Trophoblast cell (in vitro differentiated cells and primary cell): ENCODE measurements around the gene HIP1R.

ENCODE experiments used
- DNase-seq, 2 donors: peaks; one replicate each; pipeline ENCODE4 v3.0.0-alpha.2; 2016
- H2AFZ ChIP-seq: 2 replicates; pipeline ENCODE4 v1.6.1; 2013; ENCODE audit warnings: low read length, moderate library complexity, mild to moderate bottlenecking; ENCODE audit not compliant: insufficient read depth, poor library complexity
- H2AK5ac ChIP-seq: 2 replicates; pipeline ENCODE4 v1.6.1; 2013; ENCODE audit warnings: mild to moderate bottlenecking, low read length
- H2BK120ac ChIP-seq: 2 replicates; pipeline ENCODE4 v1.6.1; 2013; ENCODE audit warnings: low read length, mild to moderate bottlenecking, moderate library complexity; ENCODE audit not compliant: insufficient read depth, poor library complexity
- H2BK12ac ChIP-seq: 2 replicates; pipeline ENCODE4 v1.6.1; 2013; ENCODE audit warnings: mild to moderate bottlenecking, low read length, moderate library complexity
- H2BK5ac ChIP-seq: 2 replicates; pipeline ENCODE4 v1.6.1; 2013; ENCODE audit warnings: low read length, low read depth, moderate library complexity, mild to moderate bottlenecking; ENCODE audit not compliant: poor library complexity
- H3K14ac ChIP-seq: 2 replicates; pipeline ENCODE4 v1.6.1; 2013; ENCODE audit warnings: mild to moderate bottlenecking, low read length
- H3K18ac ChIP-seq: 2 replicates; pipeline ENCODE4 v1.6.1; 2013; ENCODE audit warnings: mild to moderate bottlenecking, low read length
- H3K23ac ChIP-seq: 2 replicates; pipeline ENCODE4 v1.6.1; 2013; ENCODE audit warnings: low read length
- H3K27ac ChIP-seq: 2 replicates; pipeline ENCODE4 v1.5.1; 2013; ENCODE audit warnings: low read depth, mild to moderate bottlenecking, inconsistent platforms, low read length, moderate library complexity
- H3K27me3 ChIP-seq: 2 replicates; pipeline ENCODE4 v1.6.1; 2013; ENCODE audit warnings: inconsistent platforms, mild to moderate bottlenecking, low read length, moderate library complexity; ENCODE audit not compliant: insufficient read depth
- H3K36me3 ChIP-seq, 2 experiments: 1 replicate in 1 of 2; 2 replicates in 1 of 2; pipeline ENCODE4 v1.6.1; 2013; ENCODE audit warnings: low read length in 2 of 2, mild to moderate bottlenecking in 2 of 2, moderate library complexity in 1 of 2; ENCODE audit not compliant: insufficient read depth in 2 of 2, control insufficient read depth in 1 of 2
- H3K4ac ChIP-seq: 2 replicates; pipeline ENCODE4 v1.6.1; 2013; ENCODE audit warnings: low read depth, mild to moderate bottlenecking, low read length, moderate library complexity
- H3K4me1 ChIP-seq, 2 experiments: 1 replicate in 1 of 2; 2 replicates in 1 of 2; pipeline ENCODE4 v1.6.1; 2013; ENCODE audit warnings: low read length in 2 of 2, mild to moderate bottlenecking in 2 of 2, moderate library complexity in 1 of 2; ENCODE audit not compliant: insufficient read depth in 2 of 2, control insufficient read depth in 1 of 2
- H3K4me2 ChIP-seq: 2 replicates; pipeline ENCODE4 v1.6.1; 2013; ENCODE audit warnings: inconsistent platforms, mild to moderate bottlenecking, low read length, moderate library complexity
- H3K4me3 ChIP-seq: 2 replicates; pipeline ENCODE4 v1.5.1; 2013; ENCODE audit warnings: mild to moderate bottlenecking, low read depth, low read length, inconsistent platforms
- H3K79me1 ChIP-seq: one replicate; pipeline ENCODE4 v1.6.1; 2013; ENCODE audit warnings: low read length
- H3K79me2 ChIP-seq: 2 replicates; pipeline ENCODE4 v1.6.1; 2013; ENCODE audit warnings: low read length, mild to moderate bottlenecking; ENCODE audit not compliant: control insufficient read depth, insufficient read depth, poor library complexity
- H3K9ac ChIP-seq: 2 replicates; pipeline ENCODE4 v1.6.1; 2013; ENCODE audit warnings: mild to moderate bottlenecking, low read length
- H3K9me3 ChIP-seq: 2 replicates; pipeline ENCODE4 v1.6.1; 2013; ENCODE audit warnings: low read depth, mild to moderate bottlenecking, control low read depth, inconsistent platforms, low read length; ENCODE audit not compliant: insufficient read depth
- H4K12ac ChIP-seq: 2 replicates; pipeline ENCODE4 v1.6.1; 2013; ENCODE audit warnings: low read depth, mild to moderate bottlenecking, low read length, moderate library complexity
- H4K8ac ChIP-seq: 2 replicates; pipeline ENCODE4 v1.6.1; 2013; ENCODE audit warnings: low read depth, mild to moderate bottlenecking, low read length, moderate library complexity
- H4K91ac ChIP-seq: one replicate; pipeline ENCODE4 v1.6.1; 2013; ENCODE audit warnings: low read depth, mild to moderate bottlenecking, low read length, moderate library complexity
- WGBS: extraction: QIAGEN DNeasy Blood & Tissue Kit; methylation state at CpG from one replicate; pipeline ENCODE4 v1.1.7; 2013; ENCODE audit warnings: missing lambda C conversion rate; ENCODE audit not compliant: insufficient read length, insufficient coverage; ENCODE audit errors: extremely low coverage; 5-methylcytosine and 5-hydroxymethylcytosine counted together

The HIP1R gene

DNA sequence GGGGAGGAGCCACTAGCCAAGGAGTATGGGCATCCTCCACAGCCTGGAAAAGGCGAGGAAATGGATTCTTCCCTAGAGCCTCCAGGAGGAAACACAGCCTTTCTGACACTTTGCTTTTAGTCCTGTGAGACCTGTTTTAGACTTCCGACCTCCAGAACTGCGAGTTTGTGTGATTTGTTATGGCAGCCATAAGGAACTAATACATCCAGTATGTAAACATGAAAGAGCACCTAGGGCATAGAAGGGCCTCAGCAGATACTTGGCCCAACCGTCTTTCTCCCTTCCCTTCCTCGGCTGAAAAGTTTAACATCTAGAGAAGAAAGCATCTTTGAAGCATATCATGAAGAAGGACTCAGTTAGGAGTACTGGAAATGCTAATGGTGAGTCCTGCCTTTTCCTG lies 3.6 kb downstream of the HIP1R start:
- Histone ChIP-seq H3K4me2 (no peak overlapping the region), H3K23ac (no peak overlapping the region), H2AK5ac (no peak overlapping the region), H3K9me3 (no peaks in the 10 kb centered on the region), H3K79me1 (peaks cover 12% of the 10 kb centered on the region), H2AFZ (no peak overlapping the region), H3K36me3 (no peaks in the 10 kb centered on the region), H4K8ac (no peak overlapping the region), H2BK12ac (no peak overlapping the region), H3K18ac (no peak overlapping the region), H3K79me2 (peaks cover 2% of the 10 kb centered on the region), H3K4ac (no peak overlapping the region), H3K14ac (no peak overlapping the region), H2BK120ac (no peak overlapping the region), H4K12ac (no peak overlapping the region), H3K9ac (no peak overlapping the region), H2BK5ac (no peak overlapping the region), H3K27me3 (no peaks in the 10 kb centered on the region), H3K4me3 (no peak overlapping the region), H3K27ac (no peak overlapping the region), H3K4me1 (peaks cover 23 to 26% of the 10 kb centered on the region in 2 experiments), H4K91ac (no peak overlapping the region)
- WGBS, result no CpG with 5 or more reads among the region's 5 CpGs
- no peak for DNase-seq

DNA sequence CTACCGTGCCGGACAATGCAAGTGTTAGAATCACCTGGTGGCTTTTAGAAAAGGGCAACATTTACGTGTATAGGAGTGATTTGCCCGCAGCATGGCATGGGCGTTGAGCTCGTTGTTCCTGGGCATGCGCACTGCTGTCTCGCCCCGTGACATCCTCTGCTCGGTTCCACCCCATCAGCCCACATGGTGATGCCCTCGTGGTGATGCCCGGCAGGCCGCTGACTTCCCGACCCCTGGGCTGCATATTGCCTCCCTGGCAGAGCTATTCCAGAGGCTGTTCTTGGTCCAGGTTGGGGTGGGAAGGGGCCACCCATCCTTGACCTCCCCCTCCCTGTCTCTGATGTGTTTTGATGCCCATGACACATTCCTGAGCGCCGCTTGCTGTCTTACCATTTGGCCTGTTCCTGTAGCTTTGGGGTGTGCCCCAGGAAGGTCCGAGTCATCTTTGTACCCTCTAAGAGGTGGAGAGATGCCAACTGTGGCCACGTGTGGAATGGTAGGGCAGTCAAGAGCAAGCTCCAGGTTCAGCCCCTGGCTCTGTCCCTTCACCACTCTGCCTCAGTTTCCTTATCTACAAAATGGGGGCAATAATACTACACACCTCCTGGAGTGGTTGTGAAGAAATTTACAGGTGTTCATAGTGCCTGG lies 4.8 kb downstream of the HIP1R start:
- Histone ChIP-seq H4K12ac (no peak overlapping the region), H2BK12ac (no peak overlapping the region), H2AK5ac (no peak overlapping the region), H4K8ac (no peak overlapping the region), H3K36me3 (no peaks in the 10 kb centered on the region), H2BK5ac (no peak overlapping the region), H3K4me2 (no peak overlapping the region), H2BK120ac (no peak overlapping the region), H3K4me1 (peaks cover 23 to 28% of the 10 kb centered on the region in 2 experiments), H3K79me1 (peaks cover 13% of the 10 kb centered on the region), H3K9me3 (no peaks in the 10 kb centered on the region), H3K18ac (no peak overlapping the region), H3K27ac (no peak overlapping the region), H3K4ac (no peak overlapping the region), H3K9ac (no peak overlapping the region), H4K91ac (no peak overlapping the region), H3K79me2 (peaks cover 2% of the 10 kb centered on the region), H2AFZ (no peak overlapping the region), H3K23ac (no peak overlapping the region), H3K14ac (no peak overlapping the region), H3K4me3 (no peak overlapping the region), H3K27me3 (no peaks in the 10 kb centered on the region)
- no CpG with 5 or more reads among the region's 18 CpGs for WGBS
- no peak for DNase-seq

DNA sequence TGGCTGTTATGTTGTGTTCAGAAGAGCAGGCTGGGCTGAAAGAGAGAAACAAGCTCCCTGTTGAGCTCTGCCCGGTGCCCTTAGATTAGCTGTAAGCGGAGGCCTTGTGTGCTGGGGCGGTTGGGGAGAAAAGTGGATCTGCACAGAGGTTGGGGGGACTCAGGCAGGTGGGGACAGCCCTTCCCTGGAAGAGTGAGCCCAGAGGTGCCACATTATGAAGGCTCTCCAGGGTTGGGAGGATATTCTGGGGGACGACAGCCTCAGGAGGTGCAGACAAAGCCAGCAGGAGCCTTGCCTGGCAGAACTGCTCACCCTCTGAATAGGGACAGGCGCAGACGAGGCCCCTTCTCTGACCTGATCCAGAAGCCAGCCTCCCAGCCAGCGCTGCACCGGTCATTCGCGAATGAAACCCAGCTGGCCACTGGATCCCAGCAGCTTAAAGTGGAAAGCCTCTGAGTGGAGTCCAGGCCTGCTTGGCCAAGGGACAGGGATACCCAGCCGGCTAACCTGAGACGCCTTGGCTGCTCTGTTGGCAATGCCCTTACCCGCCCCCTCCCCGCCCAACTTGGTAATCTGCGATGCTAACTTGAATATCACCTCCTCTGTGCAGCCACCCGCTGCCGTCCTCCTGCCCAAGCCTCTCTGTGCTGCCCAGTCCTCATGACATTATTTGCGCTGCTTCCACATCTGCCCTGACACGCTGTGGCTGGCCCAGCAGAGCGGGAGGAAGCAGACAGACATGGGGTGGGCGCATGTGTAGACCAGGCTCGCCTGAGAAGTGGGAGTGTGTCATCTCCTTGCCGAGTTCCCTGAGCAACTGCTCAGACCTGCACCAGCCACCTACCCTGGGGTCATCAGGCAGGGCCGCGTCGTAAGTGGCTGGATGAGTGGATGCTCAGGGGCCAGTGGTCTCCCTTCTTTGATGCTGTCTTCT lies 5.6 kb downstream of the HIP1R start:
- Histone ChIP-seq H3K4me3 (no peak overlapping the region), H2BK5ac (no peak overlapping the region), H4K91ac (peak overlapping the region; percentile 30), H3K79me1 (peaks cover 11% of the 10 kb centered on the region), H4K8ac (peak overlapping the region; percentile 34), H3K9ac (no peak overlapping the region), H4K12ac (no peak overlapping the region), H2AK5ac (no peak overlapping the region), H3K4me2 (no peak overlapping the region), H3K23ac (no peak overlapping the region), H3K18ac (peak overlapping the region; percentile 44), H3K14ac (peak overlapping the region; percentile 21), H3K9me3 (no peaks in the 10 kb centered on the region), H3K4me1 (peaks cover 23 to 28% of the 10 kb centered on the region in 2 experiments), H2BK12ac (peak overlapping the region; percentile 1), H3K4ac (peak overlapping the region; percentile 19), H3K27me3 (no peaks in the 10 kb centered on the region), H2AFZ (no peak overlapping the region), H3K79me2 (no peaks in the 10 kb centered on the region), H3K36me3 (no peaks in the 10 kb centered on the region), H3K27ac (peak overlapping the region; percentile 46), H2BK120ac (peak overlapping the region; percentile 2)
- peak; percentile 59 to 60 for DNase-seq
- no CpG with 5 or more reads among the region's 26 CpGs for WGBS

DNA sequence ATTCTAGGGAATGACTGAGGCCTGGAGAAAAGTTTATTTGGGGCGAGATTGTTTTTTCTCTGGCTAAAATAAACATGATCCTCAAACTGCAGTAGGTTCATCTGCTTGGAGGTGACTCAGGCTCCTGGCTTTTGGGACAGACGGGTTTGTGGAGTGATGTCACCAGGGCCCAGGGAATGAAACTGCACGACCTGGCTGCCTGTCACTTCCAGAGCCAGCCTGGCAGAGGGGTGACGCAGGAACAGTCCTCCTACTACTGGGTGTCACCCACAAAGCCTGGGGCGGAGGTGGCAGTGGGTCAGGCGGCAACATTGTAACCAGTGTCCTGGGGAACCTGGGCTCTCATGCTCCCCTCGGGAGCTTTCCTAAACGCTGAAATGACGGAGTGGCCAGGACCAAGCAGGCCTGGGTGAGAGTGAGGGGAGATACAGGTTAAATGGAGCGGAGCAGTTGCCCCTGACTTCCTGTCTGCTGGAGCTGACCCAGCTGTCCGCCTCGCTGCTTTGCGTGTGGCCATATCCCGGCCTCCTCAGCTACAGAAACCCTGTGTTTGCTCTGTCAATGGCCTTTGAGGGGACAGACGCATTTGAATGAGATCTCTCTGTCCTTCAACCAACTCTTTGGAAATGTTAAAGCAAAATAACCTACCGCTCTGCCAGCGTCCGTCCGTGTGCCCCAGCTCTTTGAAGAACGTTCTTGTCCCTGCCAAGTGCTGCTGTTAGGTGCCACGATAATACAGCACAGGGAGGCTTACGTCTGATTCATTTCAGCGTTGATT lies 6.5 kb downstream of the HIP1R start:
- Histone ChIP-seq H3K4me3 (no peak overlapping the region), H4K12ac (no peak overlapping the region), H3K27ac (peak overlapping the region; percentile 46), H3K9ac (peak overlapping the region; percentile 50), H3K9me3 (no peaks in the 10 kb centered on the region), H3K27me3 (no peaks in the 10 kb centered on the region), H3K18ac (peak overlapping the region; percentile 36), H2BK12ac (peak overlapping the region; percentile 53), H3K23ac (no peak overlapping the region), H3K4me1 (peaks cover 20 to 29% of the 10 kb centered on the region in 2 experiments), H3K36me3 (no peaks in the 10 kb centered on the region), H3K14ac (peak overlapping the region; percentile 45), H2AFZ (peak overlapping the region; percentile 50), H2BK120ac (peak overlapping the region; percentile 45), H3K4me2 (no peak overlapping the region), H3K4ac (peak overlapping the region; percentile 14), H3K79me1 (peaks cover 9% of the 10 kb centered on the region), H2BK5ac (no peak overlapping the region), H2AK5ac (no peak overlapping the region), H3K79me2 (no peaks in the 10 kb centered on the region), H4K91ac (peak overlapping the region; percentile 52), H4K8ac (peak overlapping the region; percentile 33)
- no CpG with 5 or more reads among the region's 23 CpGs for WGBS
- peak; percentile 72 to 77 for DNase-seq
